ENCODE results near the gene PERM1.
"Not testable (repeated sequence)": the region's sequence is repeated elsewhere in the genome, so short reads cannot be mapped to it uniquely, and the experiment has no call there.

The PERM1 gene

DNA sequence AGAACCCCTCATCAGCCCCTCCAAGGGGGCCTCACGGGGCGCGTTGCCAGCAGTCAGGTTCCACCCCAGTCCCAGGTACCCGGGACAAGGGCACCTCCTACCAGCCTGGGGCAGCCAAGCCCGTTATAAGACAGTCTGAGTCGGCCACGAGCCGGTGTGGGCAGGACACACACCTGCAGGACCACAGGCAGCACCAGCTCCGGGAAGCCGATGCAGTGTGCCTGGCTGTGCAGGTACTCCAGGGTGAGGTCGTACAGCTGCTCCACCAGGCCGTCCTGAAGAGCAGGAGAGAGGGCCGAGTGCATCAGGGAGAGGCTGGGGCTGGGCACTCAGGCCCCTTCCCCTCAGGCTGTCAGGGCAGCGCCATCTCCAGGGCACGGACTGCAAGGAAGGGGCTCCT is 33.9 kb downstream of the PERM1 start:
- no peak for DNase-seq (ENCODE audit: low read depth)

DNA sequence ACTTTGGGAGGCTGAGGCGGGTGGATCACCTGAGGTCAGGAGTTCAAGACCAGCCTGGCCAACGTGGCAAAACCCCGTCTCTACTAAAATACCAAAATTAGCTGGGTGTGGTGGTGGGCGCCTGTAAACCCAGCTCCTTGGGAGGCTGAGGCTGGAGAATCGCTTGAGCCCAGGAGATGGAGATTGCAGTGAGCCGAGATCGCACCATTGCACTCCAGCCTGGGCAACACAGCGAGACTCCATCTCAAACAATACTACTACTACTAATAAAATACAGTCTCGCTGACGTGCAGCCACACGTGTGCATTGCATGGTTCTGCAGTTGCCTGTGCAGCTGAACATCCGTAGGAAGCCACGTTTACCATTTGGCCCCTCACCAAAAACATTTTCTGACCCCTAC is 35.1 kb downstream of the PERM1 start:
- not testable (repeated sequence) for DNase-seq (ENCODE audit: low read depth)

DNA sequence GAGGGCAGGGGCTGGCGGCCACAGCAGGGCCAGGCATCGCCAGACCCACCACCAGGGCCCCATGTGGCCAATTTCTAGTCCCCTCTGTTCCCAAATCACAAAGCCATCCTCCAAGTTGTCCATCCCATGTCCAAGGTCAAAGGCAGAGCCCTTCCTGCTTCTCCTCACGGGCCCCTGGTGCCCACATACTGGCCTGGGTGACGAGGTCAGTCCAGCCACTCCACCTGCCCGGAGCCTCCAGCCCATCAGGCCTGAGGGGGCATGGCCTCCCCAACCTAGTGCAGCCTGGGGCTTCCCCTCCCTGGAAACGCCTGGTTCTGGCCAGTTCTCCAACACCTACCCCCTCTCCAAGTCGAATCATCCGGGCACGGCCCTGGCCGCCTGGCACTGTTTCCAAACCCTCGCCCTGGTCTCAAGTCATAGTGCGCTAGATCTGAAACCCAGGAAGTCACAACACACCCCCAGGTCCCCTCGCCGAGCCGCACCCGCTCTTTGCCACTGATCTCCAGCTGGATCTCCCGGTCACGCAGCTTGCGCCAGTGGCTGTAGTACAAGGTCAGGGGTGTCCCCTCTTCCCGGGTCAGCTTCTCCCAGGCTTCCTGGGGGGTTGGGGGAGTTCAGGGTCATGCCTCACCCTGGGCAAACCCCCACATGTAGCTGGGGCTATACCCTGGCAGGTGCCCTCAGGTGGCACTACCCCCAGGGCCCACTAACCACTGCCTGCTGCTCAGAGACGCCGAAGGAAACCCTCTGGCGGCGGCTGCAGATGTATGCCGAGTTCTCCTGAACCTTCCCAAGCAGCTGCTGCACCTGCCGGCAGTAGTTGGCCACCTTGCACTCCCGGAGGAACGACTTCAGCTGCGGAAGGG is 36.0 kb downstream of the PERM1 start:
- DNase-seq (ENCODE audit: low read depth) = no peak

DNA sequence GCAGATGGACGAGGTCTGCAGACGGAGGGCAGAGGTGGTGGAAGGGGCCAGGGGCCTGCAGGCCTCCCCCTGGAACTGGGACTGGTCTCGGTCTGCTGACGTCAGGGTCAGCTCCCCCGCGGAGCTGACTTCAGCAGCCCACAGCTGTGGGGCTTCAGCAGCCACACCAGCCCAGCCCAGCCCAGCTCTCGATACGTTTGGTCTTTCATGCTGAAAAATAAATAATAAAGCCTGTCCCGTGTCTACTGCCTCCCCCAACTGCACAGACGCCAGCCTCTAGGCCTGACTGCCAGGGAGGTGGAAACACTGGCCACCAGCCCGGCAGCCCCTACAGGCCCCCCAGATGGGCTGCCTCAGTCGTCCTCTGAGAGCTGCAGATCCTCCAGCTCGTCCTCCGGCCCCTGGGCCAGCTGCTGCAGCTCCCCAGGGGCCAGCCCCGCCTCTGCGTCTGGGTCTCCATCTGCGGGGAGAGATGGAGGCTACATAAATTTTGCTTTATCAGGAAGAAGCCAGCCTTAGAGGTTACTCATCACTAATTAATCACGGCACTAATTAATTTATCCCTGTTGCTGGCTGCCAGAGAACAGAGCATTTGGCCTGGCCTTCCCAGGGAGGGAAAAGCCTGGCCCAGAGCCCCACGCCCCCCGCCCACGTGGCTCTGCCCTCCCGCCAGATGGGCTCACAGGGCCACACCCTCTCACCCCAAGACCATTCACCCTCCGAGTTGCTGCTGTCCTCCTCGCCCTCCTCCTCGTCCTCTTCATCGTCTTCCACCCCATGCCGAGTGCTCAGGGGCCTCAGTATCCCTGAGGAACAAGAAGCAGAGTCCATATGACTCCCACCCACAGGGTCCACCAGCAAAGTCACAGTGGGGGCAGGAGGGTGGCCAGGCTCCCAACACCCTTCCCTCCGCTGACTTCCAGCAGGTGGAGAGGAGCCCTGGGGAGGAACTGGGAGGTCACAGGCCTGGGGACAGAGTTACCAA is 37.3 kb downstream of the PERM1 start:
- DNase-seq (ENCODE audit: low read depth) = no peak

DNA sequence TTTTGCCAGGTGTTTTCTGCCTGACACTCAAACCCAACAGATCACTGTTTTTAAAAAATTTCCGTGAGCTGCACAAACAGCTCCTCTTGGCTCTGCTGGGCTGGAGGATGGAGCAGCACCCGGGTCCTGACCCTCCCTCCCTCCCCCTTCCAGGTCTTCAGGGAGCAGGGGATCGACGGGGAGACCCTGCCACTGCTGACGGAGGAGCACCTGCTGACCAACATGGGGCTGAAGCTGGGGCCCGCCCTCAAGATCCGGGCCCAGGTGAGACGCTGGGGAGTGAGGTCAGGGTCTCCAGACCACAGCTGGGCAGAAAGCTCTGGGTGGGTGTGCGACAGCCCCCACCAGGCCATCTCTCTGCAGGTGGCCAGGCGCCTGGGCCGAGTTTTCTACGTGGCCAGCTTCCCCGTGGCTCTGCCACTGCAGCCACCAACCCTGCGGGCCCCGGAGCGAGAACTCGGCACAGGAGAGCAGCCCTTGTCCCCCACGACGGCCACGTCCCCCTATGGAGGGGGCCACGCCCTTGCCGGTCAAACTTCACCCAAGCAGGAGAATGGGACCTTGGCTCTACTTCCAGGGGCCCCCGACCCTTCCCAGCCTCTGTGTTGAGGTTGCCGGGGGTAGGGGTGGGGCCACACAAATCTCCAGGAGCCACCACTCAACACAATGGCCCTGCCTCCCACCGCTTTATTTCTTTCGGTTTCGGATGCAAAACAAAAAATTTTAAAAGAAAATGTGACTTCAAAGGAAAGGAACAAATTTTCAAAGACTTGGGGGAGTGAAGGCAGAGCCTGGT is 38.1 kb downstream of the PERM1 start:
- no peak for DNase-seq (ENCODE audit: low read depth)

DNA sequence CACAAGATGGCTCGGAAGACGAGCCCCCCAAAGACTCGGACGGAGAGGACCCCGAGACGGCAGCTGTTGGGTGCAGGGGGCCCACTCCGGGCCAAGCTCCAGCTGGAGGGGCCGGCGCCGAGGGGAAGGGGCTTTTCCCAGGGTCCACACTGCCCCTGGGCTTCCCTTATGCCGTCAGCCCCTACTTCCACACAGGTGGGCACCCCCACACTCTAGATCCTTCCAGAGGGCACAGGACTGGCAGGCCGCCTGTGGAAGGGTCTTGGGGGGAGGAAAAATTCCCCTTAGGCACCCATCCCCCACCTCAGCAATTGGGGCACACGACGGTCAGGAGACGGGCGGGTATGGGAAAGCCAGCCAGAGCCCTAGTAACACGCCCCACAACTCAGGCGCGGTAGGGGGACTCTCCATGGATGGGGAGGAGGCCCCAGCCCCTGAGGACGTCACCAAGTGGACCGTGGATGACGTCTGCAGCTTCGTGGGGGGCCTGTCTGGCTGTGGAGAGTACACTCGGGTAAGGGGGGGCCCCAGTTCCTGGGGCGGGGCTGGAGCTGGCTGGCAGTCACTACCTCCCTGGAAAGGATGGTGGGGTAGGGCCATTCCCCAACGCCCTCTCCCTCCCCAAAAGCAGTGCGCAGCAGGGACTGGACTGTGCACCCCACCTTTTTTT is 38.9 kb downstream of the PERM1 start:
- DNase-seq (ENCODE audit: low read depth) = no peak

DNA sequence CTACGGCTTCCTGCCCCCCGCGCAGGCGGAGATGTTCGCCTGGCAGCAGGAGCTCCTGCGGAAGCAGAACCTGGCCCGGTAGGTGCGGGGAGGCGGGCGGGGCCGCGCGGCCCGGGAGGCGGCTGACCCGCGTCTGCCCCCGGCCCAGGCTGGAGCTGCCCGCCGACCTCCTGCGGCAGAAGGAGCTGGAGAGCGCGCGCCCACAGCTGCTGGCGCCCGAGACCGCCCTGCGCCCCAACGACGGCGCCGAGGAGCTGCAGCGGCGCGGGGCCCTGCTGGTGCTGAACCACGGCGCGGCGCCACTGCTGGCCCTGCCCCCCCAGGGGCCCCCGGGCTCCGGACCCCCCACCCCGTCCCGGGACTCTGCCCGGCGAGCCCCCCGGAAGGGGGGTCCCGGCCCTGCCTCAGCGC is 39.5 kb downstream of the PERM1 start:
- DNase-seq (ENCODE audit: low read depth) = peak; percentile 33

DNA sequence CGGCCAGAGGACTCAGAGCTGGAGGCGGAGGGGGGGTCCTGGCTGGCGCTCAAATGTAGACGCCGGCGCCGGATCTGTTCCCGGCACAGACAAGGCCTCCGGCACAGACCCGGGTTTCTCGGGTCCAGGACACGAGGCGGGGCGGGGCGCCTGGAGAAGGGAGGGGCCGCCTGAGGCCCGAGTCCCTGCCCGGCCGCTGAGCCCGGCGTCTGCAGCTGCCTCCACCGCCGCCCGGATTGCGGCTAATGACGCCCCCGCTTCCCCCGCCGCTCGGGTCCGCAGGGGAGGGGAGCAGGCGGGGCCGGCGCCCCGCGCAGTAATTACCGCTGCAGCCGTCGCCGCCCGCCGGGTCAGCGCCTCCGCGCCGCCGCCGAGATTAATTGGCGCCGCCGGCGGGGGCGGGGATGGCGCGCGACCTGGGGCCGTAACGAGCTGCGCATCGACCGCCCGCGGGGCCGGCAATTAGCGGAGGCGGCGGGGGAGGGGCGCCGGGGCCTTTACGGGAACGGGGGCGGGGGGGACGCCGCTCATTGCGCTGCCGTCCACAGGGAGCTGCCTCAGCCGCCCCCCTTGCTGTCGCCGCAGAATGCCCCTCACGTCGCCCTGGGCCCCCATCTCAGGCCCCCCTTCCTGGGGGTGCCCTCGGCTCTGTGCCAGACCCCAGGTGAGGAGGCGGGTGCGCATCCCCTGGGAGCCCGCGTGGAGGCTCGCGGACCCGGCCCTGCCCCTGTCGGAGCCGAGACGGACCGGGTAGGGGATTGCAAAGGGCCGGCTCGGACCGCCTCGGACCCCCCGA is 40.1 kb downstream of the PERM1 start:
- DNase-seq (ENCODE audit: low read depth) = peak; percentile 78

DNA sequence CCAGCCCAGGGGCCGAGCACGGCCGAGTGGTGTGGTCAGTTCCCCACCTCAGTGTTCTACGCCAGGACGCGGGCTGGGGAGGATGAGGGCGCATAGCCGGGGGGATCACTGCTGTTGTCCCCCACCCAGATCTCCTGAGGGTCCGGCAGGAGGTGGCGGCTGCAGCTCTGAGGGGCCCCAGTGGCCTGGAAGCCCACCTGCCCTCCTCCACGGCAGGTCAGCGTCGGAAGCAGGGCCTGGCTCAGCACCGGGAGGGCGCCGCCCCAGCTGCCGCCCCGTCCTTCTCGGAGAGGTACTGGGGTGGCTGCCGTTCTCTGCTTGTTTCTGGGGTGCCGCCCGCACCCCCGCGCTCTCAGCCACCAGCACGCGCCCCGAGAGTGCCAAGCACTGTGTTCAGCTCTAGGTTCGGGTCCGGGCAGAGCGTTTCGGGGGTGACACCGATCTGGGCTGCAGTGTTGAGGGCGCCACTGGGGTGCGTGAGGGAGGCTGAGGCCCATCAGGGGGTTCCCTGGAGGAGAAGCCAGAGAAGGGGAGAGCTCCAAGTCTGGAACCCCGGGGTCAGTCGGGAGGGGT is 40.8 kb downstream of the PERM1 start:
- DNase-seq (ENCODE audit: low read depth) = no peak

DNA sequence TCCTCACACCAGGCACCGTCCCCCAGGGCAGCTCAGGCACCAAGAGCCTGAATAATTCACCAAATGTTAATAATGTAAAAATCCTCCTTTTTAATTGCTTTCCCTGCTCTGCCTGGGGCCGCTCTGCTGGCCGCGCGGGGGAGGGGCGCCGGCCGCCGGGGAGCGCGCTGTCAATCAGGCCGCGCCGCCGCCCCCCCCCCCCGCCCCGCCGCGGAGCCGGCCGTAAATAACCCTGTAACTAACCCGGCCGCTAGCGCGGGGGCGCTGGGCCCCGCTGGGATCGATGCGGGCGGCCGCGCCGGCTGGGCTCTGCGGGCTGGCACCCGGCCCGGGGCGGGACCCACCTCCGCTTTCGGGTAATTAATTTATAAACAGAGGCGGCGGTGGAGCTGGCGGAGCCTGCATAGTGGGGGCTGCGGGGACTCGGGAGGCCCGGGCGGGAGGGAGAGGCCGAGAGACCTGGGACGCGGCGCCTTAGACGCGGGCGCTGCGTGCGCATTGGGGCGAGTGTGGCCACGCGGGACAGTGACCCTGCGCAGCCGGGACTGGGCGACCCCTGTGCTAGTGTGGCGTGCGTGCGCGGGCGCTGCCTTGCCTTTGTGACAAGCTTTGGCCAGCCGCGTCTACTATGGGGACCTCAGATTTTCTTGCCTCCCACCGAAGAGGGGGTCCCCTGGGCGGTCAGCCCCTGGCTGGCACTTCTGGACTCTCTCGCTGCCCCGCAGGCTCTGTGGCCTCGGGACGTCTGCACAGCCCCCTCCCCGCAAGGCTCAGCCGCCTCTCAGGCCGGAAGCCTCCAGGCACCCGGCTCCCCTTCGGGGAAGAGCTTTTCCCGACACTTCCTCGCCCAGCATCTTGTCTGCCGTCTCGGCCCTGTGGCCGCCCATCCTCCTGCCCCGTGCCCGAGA is 41.5 kb downstream of the PERM1 start:
- DNase-seq (ENCODE audit: low read depth) = peak; percentile 59

DNA sequence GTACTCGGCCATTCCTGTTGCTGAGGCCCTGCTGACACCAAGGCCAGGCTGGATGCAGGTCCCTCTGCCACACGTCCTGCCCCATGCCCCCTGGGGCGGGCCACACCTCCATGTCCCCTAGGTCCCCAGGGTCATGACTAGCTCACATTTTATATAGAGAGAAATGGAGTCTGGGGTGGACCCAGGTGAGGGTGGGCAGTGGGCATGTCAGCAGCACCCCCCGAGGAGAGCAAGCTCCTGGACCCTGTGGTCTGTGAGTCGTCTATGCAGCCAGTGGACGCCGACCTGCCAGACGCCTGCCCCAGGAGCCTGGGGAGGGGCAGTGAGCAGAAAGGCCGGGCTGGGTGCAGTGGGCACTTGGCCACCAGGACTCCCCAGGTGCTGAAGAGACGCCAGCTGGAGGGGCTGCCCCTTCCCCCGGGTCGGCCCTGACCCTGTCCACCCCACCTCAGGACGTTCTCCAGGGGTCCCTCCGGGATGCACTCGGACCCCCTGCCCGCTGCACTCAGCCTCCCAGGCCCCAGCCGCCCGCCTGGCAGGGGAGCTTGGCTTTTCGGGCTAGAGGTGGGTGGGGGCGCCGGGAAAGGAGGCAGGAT is 42.3 kb downstream of the PERM1 start:
- no peak for DNase-seq (ENCODE audit: low read depth)

DNA sequence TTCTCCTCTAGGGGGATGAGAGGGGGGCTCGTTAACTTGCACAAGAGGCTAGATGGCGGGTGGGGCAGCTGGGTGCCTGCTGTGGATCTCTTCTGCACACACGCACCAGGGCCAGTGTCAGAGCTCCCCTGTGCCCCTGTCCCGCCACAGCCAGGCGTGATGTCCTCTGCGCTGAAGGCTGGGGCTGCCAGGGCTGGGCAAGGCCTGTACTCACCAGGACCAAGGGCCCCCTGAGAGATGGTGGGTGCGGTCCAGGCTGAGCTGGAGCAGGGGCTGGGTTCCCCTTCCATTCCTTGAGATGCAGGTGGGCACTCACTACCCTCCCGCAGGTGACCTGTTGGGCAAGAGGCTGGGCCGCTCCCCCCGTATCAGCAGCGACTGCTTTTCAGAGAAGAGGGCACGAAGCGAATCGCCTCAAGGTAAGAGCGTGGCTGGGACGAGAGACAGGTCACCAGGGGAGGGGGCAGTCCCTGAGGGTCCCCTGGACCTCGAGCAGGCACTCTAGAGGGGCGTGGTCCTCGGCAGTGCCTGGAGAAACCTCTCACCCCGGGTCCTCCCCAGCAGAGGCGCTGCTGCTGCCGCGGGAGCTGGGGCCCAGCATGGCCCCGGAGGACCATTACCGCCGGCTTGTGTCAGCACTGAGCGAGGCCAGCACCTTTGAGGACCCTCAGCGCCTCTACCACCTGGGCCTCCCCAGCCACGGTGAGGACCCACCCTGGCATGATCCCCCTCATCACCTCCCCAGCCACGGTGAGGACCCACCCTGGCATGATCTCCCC is 43.0 kb downstream of the PERM1 start:
- no peak for DNase-seq (ENCODE audit: low read depth)

DNA sequence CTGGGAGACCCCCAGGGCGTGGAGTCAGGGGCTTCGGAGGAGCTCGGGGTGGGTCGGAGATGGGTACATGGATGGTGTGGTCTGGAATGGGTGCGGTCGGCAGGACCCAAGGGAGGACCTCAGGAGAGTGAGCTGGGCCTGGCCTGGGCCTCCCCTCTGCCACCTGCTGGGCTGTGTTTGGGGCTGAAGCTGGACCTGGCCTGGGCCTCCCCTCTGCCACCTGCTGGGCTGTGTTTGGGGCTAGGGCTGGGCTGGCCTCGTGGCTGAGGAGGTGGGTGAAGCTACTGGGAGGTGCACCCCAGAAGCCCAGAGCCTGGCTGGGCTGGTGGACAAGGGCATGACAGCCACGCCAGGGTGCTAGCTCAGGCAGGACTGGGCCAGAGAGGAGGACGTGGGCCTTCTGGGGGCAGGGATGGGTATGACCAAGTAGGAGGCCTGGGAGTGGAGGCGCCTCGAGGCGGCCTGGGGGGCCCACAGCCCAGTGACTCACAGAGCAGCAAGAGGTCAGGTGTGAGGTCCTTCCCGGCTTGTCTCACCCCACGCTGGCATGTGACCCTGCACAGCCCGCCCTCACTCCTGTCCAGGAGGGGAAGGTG is 43.7 kb downstream of the PERM1 start:
- peak; percentile 64 for DNase-seq (ENCODE audit: low read depth)

DNA sequence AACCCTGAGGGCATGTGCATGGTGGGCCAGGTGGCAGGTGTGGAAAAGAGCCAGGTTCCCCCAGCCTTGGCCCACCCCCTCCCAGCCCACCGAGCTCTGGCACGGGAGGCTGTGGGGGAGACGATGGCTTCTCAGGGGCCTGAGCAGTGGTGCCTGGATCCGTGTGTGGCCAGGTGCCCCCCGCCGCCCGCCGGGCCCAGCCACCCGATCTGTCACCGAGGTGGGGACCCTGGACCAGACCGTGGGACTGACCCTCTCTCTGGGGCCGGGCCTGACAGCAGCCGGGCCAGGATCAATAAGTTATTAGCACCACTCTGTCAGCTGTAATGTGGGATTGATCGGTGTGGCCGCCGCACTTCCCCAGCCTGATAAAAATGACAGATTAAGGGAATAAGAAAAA is 44.4 kb downstream of the PERM1 start:
- DNase-seq (ENCODE audit: low read depth) = no peak

DNA sequence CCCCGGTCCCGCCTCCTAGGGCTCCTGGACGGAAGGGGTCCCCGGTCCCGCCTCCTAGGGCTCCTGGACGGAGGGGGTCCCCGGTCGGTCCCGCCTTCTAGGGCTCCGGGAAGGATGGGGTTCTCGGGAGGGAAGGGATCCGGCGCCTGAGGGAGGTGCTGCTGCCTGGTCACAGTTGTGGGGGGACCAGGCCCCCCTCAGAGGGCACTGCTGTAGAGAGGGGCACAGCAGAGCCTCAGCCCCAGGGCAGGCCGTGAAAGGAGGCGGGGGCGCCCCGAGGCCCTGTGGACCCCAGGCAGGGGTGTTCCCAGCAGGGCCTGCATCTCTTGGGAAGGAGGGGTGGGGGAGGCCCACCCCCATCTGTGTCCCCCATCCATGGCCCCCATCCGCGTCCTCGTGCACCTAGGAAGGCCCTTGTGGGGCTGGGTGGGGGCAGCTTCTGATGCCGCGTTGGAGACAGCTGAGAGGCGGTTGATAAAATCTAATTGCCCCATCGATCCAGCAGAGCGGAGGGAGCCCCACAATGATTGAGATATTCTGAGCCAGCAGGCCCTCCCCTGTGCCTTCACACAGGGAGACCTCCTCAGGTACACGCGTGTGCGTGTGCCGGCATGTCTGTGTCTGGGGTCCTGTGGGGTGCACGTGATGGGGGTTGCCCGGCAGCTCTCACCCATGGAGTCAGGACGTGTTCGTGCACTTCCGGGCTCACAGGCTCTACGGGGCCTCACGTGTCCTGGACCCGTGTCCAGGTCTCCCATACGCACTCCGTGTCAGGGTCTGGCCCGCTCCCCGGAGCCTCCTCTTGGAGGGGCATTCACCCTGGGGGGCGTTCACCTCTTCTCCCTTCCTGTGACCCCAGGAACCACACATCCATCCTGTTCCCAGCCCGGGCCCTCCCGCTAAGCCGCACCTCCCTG is 45.3 kb downstream of the PERM1 start:
- no peak for DNase-seq (ENCODE audit: low read depth)

DNA sequence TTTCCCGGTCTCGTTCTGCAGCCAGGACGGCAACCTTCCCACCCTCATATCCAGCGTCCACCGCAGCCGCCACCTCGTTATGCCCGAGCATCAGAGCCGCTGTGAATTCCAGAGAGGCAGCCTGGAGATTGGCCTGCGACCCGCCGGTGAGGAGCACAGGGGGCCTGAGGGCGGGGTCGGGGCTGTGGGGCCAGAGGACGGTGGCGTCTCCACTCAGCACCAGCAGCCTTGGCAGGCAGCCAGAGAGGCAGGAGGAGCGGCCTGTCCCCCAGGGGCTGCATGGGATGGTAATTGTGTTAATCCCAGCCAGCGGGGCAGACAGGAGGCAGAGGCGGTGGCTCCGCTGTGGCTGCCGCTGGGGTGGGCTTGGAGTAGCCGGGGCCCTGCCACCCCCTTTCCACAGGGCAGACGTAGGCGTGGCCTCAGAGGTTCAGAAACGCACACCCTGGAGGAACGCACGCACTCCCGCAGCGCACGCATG is 46.1 kb downstream of the PERM1 start:
- DNase-seq (ENCODE audit: low read depth) = no peak
